ENCODE data around the gene HOATZ.

HOATZ gene

GRCh38 chr11:111523343-111523742 lies 8.8 kb downstream of the HOATZ start:
- DNase-seq = no peak

- no peak for DNase-seq
Measured at GRCh38 chr11:111524056-111524455, 9.5 kb downstream of the HOATZ start.

- no peak for DNase-seq
Measured at GRCh38 chr11:111525456-111525855, 10.9 kb downstream of the HOATZ start.

GRCh38 chr11:111526501-111526900 lies 11.9 kb downstream of the HOATZ start:
- no peak for DNase-seq

GRCh38 chr11:111527279-111527678 lies 12.7 kb downstream of the HOATZ start:
- no peak for DNase-seq

GRCh38 chr11:111528557-111528956 lies 14.0 kb downstream of the HOATZ start:
- no peak for DNase-seq

GRCh38 chr11:111530091-111530490 lies 15.5 kb downstream of the HOATZ start:
- DNase-seq = no peak

GRCh38 chr11:111531136-111531535 lies 16.6 kb downstream of the HOATZ start:
- no peak for DNase-seq

- DNase-seq = peak; percentile 69
Measured at GRCh38 chr11:111531687-111532364, 17.2 kb downstream of the HOATZ start.

GRCh38 chr11:111532365-111532709 lies 17.8 kb downstream of the HOATZ start:
- no peak for DNase-seq

GRCh38 chr11:111535281-111535680 lies 20.7 kb downstream of the HOATZ start:
- no peak for DNase-seq

GRCh38 chr11:111537336-111537860 lies 22.8 kb downstream of the HOATZ start:
- DNase-seq = no peak

GRCh38 chr11:111538407-111539114 lies 24.0 kb downstream of the HOATZ start:
- no peak for DNase-seq

GRCh38 chr11:111539426-111540113 lies 25.0 kb downstream of the HOATZ start:
- no peak for DNase-seq

GRCh38 chr11:111540114-111540936 lies 25.7 kb downstream of the HOATZ start, which contains the start of gene LAYN:
LAYN (plus strand) TSS chr11:111540720; CDS start chr11:111540844, 124 bp downstream.
- DNase-seq = no peak

- DNase-seq = no peak
Measured at GRCh38 chr11:111540937-111541253, 26.3 kb downstream of the HOATZ start.

- no peak for DNase-seq
Measured at GRCh38 chr11:111541254-111542061, 26.9 kb downstream of the HOATZ start.

GRCh38 chr11:111542606-111543275 lies 28.2 kb downstream of the HOATZ start:
- DNase-seq = no peak

- no peak for DNase-seq
Measured at GRCh38 chr11:111548525-111548924, 33.9 kb downstream of the HOATZ start.

- no peak for DNase-seq
Measured at GRCh38 chr11:111549196-111549868, 34.8 kb downstream of the HOATZ start.

- no peak for DNase-seq
Measured at GRCh38 chr11:111549869-111550203, 35.3 kb downstream of the HOATZ start.
